Subcutaneous preadipocyte (primary cell): Measurements from ENCODE around the gene CEBPZOS. TPM values are rescaled to one million over a fixed set of nuclear protein-coding genes. Genes with fewer than 3 reads are reported as not detected.

Experiments used
- total RNA-seq: library from RNA; depleted of rRNA; stranded (reverse); fragments of >200 nt; gene quantifications from 2 replicates; pipeline ENCODE4 v1.2.3, GENCODE V29; 2012

CEBPZOS gene
- total RNA-seq, result 14.0 and 20.9 TPM in 2 replicates

DNA sequence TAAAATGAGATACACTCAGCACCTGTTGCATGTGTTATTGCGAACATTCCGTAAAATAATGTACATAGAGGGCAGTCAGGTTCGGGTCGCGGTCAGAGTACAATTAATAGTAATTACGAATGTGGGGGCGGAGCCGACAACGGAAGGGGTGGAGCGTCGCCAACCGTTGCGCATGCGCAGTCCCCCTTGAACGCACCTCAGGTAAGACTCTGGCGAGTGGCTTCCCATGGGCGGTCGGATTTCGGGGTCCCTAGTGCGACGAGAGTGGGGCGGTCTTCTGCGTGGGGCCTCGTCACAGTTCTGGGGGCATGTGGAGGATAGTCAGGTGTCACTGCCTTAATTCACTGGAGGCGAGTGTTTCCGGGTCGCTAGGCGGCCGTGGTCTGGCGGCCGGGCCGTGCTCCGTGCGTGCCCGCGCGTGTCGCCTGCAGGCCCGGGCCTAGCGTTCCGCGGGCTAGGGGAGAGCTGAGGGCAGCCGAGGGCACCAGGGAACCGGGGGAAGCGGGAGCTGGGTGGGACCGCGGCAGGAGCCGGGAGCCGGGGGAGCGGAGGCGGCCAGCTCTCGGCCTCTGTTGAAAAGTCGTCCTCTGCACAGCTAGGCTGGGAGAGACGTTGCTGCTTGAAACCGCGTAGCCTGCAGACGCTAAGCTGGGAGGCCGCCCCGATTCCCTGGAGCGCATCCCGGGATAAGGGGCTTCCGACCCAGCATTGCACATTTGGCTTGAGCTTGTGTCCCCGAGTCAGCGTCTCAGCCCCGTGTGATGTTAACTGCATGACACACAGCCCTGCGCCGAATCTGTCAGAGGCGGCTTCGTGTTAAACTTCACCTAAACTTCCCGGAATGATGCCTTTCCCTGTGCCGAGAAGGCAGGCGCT lies at the start of gene CEBPZOS:
CEBPZOS (plus strand) TSS at position 177 of the 876 bp plus-strand sequence. CDS start 3,209 bp downstream, outside the sequence.

GRCh38 chr2:37156857-37157714 lies 39.2 kb upstream of the CEBPZOS start, which contains the start of gene EIF2AK2:
TSS of gene EIF2AK2 (minus strand) at chr2:37156980. CDS start at chr2:37147806, 9,174 bp downstream.

GRCh38 chr2:37188570-37188969 lies 7.7 kb upstream of the CEBPZOS start, which contains the start of gene SULT6B1:
TSS of gene SULT6B1 (minus strand) at chr2:37188670. CDS start at chr2:37188640, 30 bp downstream.

DNA sequence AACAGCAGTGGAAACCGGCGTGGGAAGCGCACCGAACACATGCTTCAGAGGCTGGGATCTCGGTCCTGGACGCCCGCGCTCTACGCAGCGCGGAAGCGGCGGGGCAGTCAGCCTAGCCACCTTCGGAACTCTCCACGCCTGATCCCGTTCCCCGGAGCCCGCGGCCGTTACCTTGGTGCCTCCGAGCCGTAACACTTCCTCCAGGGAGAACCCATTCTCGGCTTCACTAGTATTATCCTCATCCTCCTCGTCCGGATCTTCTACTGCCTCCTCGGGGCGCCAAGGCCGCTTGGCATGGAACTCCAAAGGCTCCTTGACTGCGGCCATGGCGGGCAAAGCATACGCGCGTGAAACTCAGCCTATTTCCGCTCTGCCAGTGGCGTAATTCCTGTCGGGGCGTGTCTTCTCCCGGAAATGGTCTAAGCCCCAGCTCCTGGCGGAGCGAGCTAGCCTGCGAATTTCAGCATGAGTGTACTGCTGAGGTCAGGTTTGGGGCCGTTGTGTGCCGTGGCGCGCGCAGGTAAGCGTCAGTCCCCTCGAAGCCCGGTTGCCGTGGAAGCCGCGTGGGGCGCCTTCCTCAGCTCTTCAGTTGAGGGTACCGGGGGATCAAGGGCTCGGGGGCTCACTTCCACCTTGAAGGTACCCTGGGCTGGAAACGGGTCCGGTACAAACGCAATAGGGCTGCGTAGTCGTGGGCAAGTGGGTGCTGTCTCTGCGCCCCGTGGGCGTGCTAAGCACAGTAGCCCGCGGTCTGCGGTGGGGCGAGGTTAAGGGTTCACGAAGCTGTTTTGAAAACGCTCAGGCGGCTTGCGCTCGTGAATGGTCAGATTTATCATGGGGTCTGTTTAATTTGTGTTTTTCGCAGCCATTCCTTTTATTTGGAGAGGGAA lies 35.2 kb downstream of the CEBPZOS start, which contains the start of the genes CEBPZ and NDUFAF7:
CEBPZ (minus strand) TSS at position 356 of the 890 bp plus-strand sequence; CDS start at position 327, 29 bp downstream.
NDUFAF7 (plus strand) TSS at position 418 of the 890 bp plus-strand sequence; CDS start at position 466, 48 bp downstream.

Other genes with a start within 250 kb of the CEBPZOS start
- gene STRN, start 230.0 kb upstream of the CEBPZOS start, total RNA-seq, result 16.9 and 21.5 TPM in 2 replicates
- 20.6 and 21.1 TPM in 2 replicates for gene HEATR5B, start 112.1 kb upstream of the CEBPZOS start, total RNA-seq
- 4.8 and 7.6 TPM in 2 replicates for gene GPATCH11, start 112.0 kb upstream of the CEBPZOS start, total RNA-seq
- 29.0 and 33.0 TPM in 2 replicates for gene EIF2AK2, start 39.5 kb upstream of the CEBPZOS start, total RNA-seq
- gene SULT6B1, start 7.8 kb upstream of the CEBPZOS start, total RNA-seq, result not detected in 2 replicates
- 43.0 and 60.8 TPM in 2 replicates for gene CEBPZ, start 35.1 kb downstream of the CEBPZOS start, total RNA-seq
- 13.2 and 15.4 TPM in 2 replicates for gene NDUFAF7, start 35.2 kb downstream of the CEBPZOS start, total RNA-seq
- 40.4 and 67.1 TPM in 2 replicates for gene PRKD3, start 128.3 kb downstream of the CEBPZOS start, total RNA-seq
- gene QPCT, start 148.1 kb downstream of the CEBPZOS start, total RNA-seq, result 4.4 and 6.5 TPM in 2 replicates